Progenitor cell of endocrine pancreas (in vitro differentiated cells): Measurements from ENCODE around the gene HARS2. TPM values are rescaled to one million over a fixed set of nuclear protein-coding genes. Genes with fewer than 3 reads are reported as not detected.

Experiments
- DNase-seq: peaks from one replicate; pipeline ENCODE4 v3.0.0; 2021; ENCODE audit warnings: low spot score; ENCODE audit not compliant: unreplicated experiment
- H3K27ac Mint-ChIP-seq: 2 replicates; pipeline ENCODE4 v1.8.0; 2021; ENCODE audit warnings: mild to moderate bottlenecking, moderate library complexity, mixed read lengths
- H3K27me3 Mint-ChIP-seq: 2 replicates; pipeline ENCODE4 v1.8.0; 2021; ENCODE audit warnings: mixed read lengths
- H3K36me3 Mint-ChIP-seq: 2 replicates; pipeline ENCODE4 v1.8.0; 2022; ENCODE audit warnings: mixed read lengths; ENCODE audit not compliant: insufficient read depth
- H3K4me1 Mint-ChIP-seq: 2 replicates; pipeline ENCODE4 v1.8.0; 2021; ENCODE audit warnings: low read depth, mixed read lengths
- H3K4me3 Mint-ChIP-seq: 2 replicates; pipeline ENCODE4 v1.8.0; 2021; ENCODE audit warnings: low read depth, mild to moderate bottlenecking, moderate library complexity, mixed read lengths
- H3K9me3 Mint-ChIP-seq: 2 replicates; pipeline ENCODE4 v1.8.0; 2021; ENCODE audit warnings: low read depth, mixed read lengths
- CTCF ChIP-seq: fragments of 200-600 bp; sonication (generic); IDR thresholded peaks from one replicate; pipeline ENCODE4 v1.5.0; 2021; ENCODE audit warnings: antibody characterized with exemption, mild to moderate bottlenecking; ENCODE audit not compliant: unreplicated experiment
- total RNA-seq: library from RNA; stranded (reverse); gene quantifications from 2 replicates; pipeline ENCODE4 v1.2.1, GENCODE V29; 2021

Gene HARS2
- total RNA-seq, 1 donor from 2014 or later, result 44.7 TPM

DNA sequence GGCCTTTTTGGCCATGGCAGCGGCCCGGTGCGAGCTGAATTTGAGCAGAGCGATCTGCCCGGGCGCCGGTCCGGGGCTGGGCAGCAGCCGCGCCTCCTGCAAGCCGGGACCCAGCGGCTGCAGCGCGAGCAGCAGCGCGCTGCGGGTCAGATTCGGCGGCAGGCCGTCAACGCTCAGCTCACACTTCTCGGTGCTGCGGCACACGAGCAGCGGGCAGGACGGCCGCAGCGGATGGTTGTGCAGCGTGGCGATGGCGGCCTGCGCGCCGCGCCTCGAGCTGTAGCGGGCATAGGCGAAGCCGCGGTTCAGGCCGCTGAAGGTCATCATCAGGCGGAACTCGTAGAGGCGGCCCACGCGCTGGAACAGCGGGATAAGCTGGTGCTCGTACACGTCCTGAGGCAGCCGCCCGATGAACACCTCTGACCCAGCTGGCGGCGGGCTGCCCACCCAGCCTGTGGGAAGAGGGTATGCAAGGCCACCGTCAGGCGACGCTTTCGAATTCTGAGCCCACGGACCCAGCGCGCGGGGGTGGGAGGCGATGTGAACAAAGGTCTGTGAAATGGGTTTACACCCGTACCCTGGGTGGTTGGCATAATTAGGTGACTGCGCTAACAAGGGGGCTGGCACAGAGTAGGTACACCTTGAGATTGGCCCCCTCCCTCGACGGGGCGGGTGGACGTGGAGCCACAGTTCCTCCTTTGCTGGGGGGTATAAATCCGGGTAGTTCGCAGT, 18.6 kb upstream of the HARS2 start:
- H3K4me1 Mint-ChIP-seq, result no peaks in the 10 kb centered on the region
- no peak for DNase-seq
- no peak overlapping the region for H3K27ac Mint-ChIP-seq

DNA sequence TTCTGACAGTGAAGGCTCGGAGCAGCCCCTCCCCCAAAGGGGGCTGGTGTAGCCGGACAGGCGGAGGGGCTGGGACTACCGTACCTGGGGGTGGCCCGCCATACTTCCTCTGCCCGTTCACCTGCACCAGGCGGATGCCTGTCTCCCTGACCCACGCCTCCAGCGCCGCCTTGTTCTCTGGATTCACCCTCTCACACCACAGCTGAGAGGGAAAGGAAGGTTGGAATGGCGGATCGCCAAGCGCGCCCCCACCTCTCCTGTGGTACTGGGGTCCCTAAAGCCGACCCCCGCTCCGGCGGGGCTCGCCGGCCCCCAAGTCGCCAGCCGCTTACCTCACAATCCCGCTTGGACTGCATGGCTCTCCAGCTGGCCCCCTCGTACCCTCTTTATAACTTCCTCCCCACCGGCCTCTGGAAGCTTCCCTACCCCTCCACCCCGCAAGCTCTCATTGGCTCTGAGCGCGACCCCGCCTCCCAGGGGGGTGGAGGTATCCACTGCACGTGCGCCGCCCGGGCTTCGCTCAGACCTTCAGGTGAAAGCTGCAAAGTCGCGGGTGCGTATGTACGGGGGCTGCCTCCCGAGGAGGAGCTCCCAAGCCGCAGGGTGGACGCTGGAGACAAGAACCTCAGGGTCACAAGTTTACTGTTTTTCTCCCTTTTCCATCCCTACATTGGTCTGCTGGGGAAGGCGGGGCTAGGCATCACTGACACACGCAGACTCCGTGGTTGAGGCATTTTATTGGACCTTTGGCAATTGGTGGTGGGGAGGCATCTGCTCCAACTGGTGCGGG, 17.9 kb upstream of the HARS2 start, which contains the start of gene DND1:
DND1 (minus strand) TSS at position 390 of the 790 bp plus-strand sequence; CDS start at position 356, 34 bp downstream.
- peaks cover 22% of the 10 kb centered on the region for H3K36me3 Mint-ChIP-seq
- no peak within 1 kb of the TSS for H3K4me3 Mint-ChIP-seq
- DNase-seq, result no peak
- no peaks in the 10 kb centered on the region for H3K4me1 Mint-ChIP-seq
- no peaks in the 10 kb centered on the region for H3K9me3 Mint-ChIP-seq
- H3K27me3 Mint-ChIP-seq, result no peaks in the 10 kb centered on the region
- TF ChIP-seq CTCF, result no peak
- H3K27ac Mint-ChIP-seq, result no peak within 1 kb of the TSS

More for the DNA sequence above, 18.6 kb upstream of the HARS2 start:
- Mint-ChIP-seq H3K27me3 (no peaks in the 10 kb centered on the region), H3K9me3 (no peaks in the 10 kb centered on the region), H3K4me3 (no peak overlapping the region), H3K36me3 (peaks cover 22% of the 10 kb centered on the region)
- no peak for TF ChIP-seq CTCF

DNA sequence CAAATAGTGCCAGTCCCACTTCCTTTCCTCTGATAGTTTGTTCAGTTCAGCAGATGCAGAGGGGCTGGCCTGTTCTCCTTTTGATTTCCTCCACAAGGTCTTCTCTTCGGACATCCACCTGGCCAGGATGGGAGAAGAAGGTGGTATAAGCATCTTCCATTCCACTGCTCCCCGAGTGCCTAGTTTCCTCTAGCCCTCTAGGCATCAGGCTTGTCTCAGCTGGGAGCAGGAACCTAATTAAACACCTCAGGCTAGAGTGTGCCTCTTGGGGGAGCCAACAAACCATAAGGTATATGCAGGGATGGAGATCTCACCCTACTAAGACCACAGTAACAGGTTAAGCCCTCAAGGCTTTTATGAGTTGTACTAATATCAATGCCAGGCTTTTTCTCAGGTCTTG, 17.0 kb upstream of the HARS2 start:
- no peak for DNase-seq
- Mint-ChIP-seq H3K27me3 (no peaks in the 10 kb centered on the region), H3K9me3 (no peaks in the 10 kb centered on the region), H3K27ac (no peak overlapping the region), H3K4me3 (no peak overlapping the region), H3K36me3 (peaks cover 22% of the 10 kb centered on the region), H3K4me1 (no peaks in the 10 kb centered on the region)
- TF ChIP-seq CTCF, result no peak

GRCh38 chr5:140674629-140675028, 16.6 kb upstream of the HARS2 start:
- no peak for TF ChIP-seq CTCF
- Mint-ChIP-seq H3K36me3 (peaks cover 22% of the 10 kb centered on the region), H3K27me3 (no peaks in the 10 kb centered on the region), H3K4me1 (no peaks in the 10 kb centered on the region), H3K4me3 (no peak overlapping the region), H3K9me3 (no peaks in the 10 kb centered on the region), H3K27ac (no peak overlapping the region)
- no peak for DNase-seq

- DNase-seq, result no peak
- Mint-ChIP-seq H3K4me3 (no peak overlapping the region), H3K27ac (no peak overlapping the region), H3K27me3 (no peaks in the 10 kb centered on the region), H3K36me3 (peaks cover 23% of the 10 kb centered on the region), H3K4me1 (no peaks in the 10 kb centered on the region), H3K9me3 (no peaks in the 10 kb centered on the region)
- TF ChIP-seq CTCF, result no peak
Observed at GRCh38 chr5:140677947-140678346, 13.3 kb upstream of the HARS2 start.
